Peyer's patch (tissue), 4 donors: ENCODE measurements around the gene GTF2H4.

Experiments
- POLR2A ChIP-seq, 2 donors: fragments of 450-650 bp; IDR thresholded peaks; one replicate each; pipeline ENCODE4 v1.5.1; 2017; ENCODE audit warnings: antibody characterized with exemption in 2 of 2, mild to moderate bottlenecking in 2 of 2, moderate library complexity in 2 of 2
- TF ChIP-seq, protein P1 (sequence below), 6 experiments: fragments of 450-650 bp in 4 of 6; fragments of 200-600 bp in 2 of 6; sonication (generic) in 1 of 6; IDR thresholded peaks; one replicate each; pipeline ENCODE4 v1.5.1; 2017 to 2019; ENCODE audit warnings: antibody characterized with exemption in 6 of 6, mild to moderate bottlenecking in 3 of 6, moderate library complexity in 1 of 6

DNA sequence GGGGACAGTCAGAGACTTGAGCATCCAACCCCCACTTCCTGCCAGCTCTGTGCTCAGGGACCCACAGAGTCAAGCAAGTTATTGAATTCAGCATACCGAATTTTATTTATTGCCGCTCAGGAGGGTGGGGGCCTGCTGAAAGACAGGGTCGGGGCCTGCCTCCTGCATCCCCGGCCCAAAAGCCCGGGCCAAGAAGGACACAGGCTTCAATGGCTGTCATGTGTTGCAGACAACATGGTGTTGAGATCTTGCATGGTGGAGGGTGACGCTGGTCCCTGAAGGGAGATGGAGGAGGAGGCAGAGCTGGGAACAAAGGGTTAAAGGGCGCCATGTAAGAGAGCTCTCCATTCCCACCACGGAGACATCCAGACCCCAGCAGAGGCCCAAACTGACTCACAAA is 23.3 kb downstream of the GTF2H4 start:
- TF ChIP-seq, protein P1, sequence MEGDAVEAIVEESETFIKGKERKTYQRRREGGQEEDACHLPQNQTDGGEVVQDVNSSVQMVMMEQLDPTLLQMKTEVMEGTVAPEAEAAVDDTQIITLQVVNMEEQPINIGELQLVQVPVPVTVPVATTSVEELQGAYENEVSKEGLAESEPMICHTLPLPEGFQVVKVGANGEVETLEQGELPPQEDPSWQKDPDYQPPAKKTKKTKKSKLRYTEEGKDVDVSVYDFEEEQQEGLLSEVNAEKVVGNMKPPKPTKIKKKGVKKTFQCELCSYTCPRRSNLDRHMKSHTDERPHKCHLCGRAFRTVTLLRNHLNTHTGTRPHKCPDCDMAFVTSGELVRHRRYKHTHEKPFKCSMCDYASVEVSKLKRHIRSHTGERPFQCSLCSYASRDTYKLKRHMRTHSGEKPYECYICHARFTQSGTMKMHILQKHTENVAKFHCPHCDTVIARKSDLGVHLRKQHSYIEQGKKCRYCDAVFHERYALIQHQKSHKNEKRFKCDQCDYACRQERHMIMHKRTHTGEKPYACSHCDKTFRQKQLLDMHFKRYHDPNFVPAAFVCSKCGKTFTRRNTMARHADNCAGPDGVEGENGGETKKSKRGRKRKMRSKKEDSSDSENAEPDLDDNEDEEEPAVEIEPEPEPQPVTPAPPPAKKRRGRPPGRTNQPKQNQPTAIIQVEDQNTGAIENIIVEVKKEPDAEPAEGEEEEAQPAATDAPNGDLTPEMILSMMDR (IDR thresholded peaks at IDR 0.05): no peak
- no peak for TF ChIP-seq POLR2A (IDR thresholded peaks at IDR 0.05)
